Prostate gland (tissue), 2 donors: ENCODE measurements around the gene RYR2. TPM values are rescaled to one million over a fixed set of nuclear protein-coding genes. Genes with fewer than 3 reads are reported as not detected.

Experiments used
- DNase-seq: peaks from one replicate; pipeline ENCODE4 v3.0.0-alpha.2; 2019; ENCODE audit warnings: low spot score
- H3K27ac ChIP-seq, 2 donors: fragments of 200-600 bp; sonication (generic); 2 replicates each; pipeline ENCODE4 v1.5.1; 2017 to 2019
- H3K27me3 ChIP-seq: fragments of 200-600 bp; sonication (generic); replicated peaks from 2 replicates; pipeline ENCODE4 v1.5.1; 2019; ENCODE audit not compliant: insufficient read depth
- H3K36me3 ChIP-seq, 2 donors: fragments of 200-600 bp; sonication (generic); 1 replicate in 1 of 2; 2 replicates in 1 of 2; pipeline versions ENCODE4 v1.5.1 to v1.8.1; 2017 to 2019
- H3K4me1 ChIP-seq: fragments of 200-600 bp; sonication (generic); replicated peaks from 2 replicates; pipeline ENCODE4 v1.5.1; 2019
- H3K4me3 ChIP-seq, 2 donors: fragments of 200-600 bp; sonication (generic); 2 replicates each; pipeline ENCODE4 v1.5.1; 2017 to 2019
- H3K9me3 ChIP-seq: fragments of 200-600 bp; sonication (generic); 2 replicates; pipeline ENCODE4 v1.5.1; 2017
- POLR2A ChIP-seq: fragments of 450-650 bp; IDR thresholded peaks from one replicate; pipeline ENCODE4 v1.6.1; 2016; ENCODE audit warnings: antibody characterized with exemption, mild to moderate bottlenecking
- POLR2AphosphoS5 ChIP-seq: sonication (generic); formaldehyde crosslinking; IDR thresholded peaks from one replicate; pipeline ENCODE4 v1.6.1; 2017; ENCODE audit warnings: antibody characterized with exemption
- WGBS: methylation state at CpG from one replicate; pipeline ENCODE4 v1.1.5; 2018; 5-methylcytosine and 5-hydroxymethylcytosine counted together
- intact Hi-C: fragments of 100-400 bp; cut with DNase I; formaldehyde crosslinking; loops from one replicate; pipeline ENCODE4 v1.14.2; 2022
- total RNA-seq, 2 donors: library from RNA; depleted of rRNA; stranded (reverse); fragments of >200 nt; gene quantifications; one replicate each; pipeline ENCODE4 v1.1.0, GENCODE V29; 2016
- TF ChIP-seq, protein P1 (sequence below), 4 experiments: fragments of 200-600 bp in 2 of 4; fragments of 450-650 bp in 2 of 4; sonication (generic) in 2 of 4; IDR thresholded peaks; 1 replicate in 3 of 4; 2 replicates in 1 of 4; pipeline ENCODE4 v1.5.1; 2016 to 2019; ENCODE audit warnings: antibody characterized with exemption in 4 of 4, mild to moderate bottlenecking in 2 of 4, moderate library complexity in 2 of 4

RYR2 gene
- total RNA-seq, 2 donors from 2014 or later = 2.9 to 6.7 TPM

DNA sequence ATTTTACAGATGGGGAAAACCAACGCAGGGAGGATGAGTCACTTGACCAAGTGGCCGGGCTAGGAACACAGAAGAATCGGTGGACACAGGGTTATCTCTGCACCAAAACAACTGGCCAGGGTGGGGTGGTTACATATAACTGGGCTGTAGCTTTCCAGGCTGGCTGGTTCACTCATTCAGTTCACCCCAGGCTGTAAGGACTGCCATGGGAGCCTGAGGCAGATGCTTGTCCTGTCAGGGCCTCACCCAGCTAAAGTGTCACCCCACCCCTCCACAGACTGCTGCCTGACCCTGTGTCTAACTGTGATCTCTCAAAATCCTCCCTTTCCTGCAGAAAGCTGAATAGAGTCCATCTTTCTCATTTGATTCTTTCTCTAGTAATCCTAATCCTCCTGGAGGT, 387.3 kb downstream of the RYR2 start:
- no peak for DNase-seq
- 76% methylated on average over 3 of the region's 3 CpGs for WGBS
- intact Hi-C loops = no loop called here
- no peak overlapping the region for H3K4me3 ChIP-seq
- no peaks in the 10 kb centered on the region for H3K27me3 ChIP-seq
- no peaks in the 10 kb centered on the region for H3K36me3 ChIP-seq
- TF ChIP-seq POLR2AphosphoS5 (no peak), POLR2A (no peak)
- TF ChIP-seq, protein P1, sequence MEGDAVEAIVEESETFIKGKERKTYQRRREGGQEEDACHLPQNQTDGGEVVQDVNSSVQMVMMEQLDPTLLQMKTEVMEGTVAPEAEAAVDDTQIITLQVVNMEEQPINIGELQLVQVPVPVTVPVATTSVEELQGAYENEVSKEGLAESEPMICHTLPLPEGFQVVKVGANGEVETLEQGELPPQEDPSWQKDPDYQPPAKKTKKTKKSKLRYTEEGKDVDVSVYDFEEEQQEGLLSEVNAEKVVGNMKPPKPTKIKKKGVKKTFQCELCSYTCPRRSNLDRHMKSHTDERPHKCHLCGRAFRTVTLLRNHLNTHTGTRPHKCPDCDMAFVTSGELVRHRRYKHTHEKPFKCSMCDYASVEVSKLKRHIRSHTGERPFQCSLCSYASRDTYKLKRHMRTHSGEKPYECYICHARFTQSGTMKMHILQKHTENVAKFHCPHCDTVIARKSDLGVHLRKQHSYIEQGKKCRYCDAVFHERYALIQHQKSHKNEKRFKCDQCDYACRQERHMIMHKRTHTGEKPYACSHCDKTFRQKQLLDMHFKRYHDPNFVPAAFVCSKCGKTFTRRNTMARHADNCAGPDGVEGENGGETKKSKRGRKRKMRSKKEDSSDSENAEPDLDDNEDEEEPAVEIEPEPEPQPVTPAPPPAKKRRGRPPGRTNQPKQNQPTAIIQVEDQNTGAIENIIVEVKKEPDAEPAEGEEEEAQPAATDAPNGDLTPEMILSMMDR (IDR thresholded peaks at IDR 0.05) = no peak
- no peak overlapping the region for H3K27ac ChIP-seq
- H3K4me1 ChIP-seq = no peaks in the 10 kb centered on the region
- no peaks in the 10 kb centered on the region for H3K9me3 ChIP-seq

DNA sequence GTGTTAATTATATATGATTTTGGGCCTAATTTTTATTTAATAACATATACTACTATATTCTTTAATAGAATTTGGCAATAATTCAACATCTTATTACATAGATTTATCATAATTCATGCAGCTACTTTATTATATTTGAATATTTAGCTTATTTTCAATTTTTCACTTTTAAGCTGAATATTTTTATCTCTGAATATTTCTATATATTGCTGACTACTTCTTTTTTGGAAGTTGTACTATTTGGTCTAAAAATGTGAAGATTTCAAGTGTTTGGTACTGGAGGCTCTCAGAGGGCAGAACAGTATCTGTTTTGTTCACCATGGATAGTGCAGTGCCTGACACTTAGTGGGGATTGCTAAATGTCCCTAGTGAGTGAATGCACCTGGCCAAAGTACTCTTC, 389.5 kb downstream of the RYR2 start:
- no peaks in the 10 kb centered on the region for H3K27me3 ChIP-seq
- H3K9me3 ChIP-seq = no peaks in the 10 kb centered on the region
- H3K4me1 ChIP-seq = no peaks in the 10 kb centered on the region
- TF ChIP-seq POLR2AphosphoS5 = no peak
- TF ChIP-seq POLR2A = no peak
- TF ChIP-seq, protein P1 (IDR thresholded peaks at IDR 0.05) = no peak
- no peak overlapping the region for H3K27ac ChIP-seq
- no peaks in the 10 kb centered on the region for H3K36me3 ChIP-seq
- intact Hi-C loops = no loop called here
- DNase-seq = no peak
- no peak overlapping the region for H3K4me3 ChIP-seq

DNA sequence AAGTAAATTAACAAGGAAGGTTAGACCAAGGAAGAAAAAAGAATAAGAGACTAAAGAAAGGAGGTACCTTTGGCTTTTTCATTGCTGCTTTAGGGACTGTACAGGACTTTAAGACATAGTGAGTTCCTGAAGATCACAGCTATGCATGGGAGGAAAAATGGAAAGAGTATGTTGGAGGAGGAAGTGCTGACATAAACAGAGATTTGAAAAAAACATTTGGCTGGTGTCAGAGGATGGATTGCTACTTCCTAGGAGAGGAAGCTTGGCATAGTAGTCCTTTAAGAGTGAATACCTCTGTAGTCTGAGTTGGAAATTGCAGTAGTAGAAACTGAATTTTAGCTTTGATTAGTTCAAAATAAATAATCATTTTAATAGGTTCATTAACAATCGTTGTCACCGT, 398.4 kb downstream of the RYR2 start:
- Histone ChIP-seq H3K9me3 (no peaks in the 10 kb centered on the region), H3K27ac (no peak overlapping the region), H3K27me3 (no peaks in the 10 kb centered on the region), H3K4me3 (no peak overlapping the region), H3K4me1 (no peaks in the 10 kb centered on the region), H3K36me3 (no peaks in the 10 kb centered on the region)
- intact Hi-C loops = no loop called here
- 78% methylated on average over 2 of the region's 2 CpGs for WGBS
- TF ChIP-seq, protein P1 (IDR thresholded peaks at IDR 0.05) = no peak
- TF ChIP-seq POLR2AphosphoS5 = no peak
- no peak for TF ChIP-seq POLR2A
- DNase-seq = no peak

DNA sequence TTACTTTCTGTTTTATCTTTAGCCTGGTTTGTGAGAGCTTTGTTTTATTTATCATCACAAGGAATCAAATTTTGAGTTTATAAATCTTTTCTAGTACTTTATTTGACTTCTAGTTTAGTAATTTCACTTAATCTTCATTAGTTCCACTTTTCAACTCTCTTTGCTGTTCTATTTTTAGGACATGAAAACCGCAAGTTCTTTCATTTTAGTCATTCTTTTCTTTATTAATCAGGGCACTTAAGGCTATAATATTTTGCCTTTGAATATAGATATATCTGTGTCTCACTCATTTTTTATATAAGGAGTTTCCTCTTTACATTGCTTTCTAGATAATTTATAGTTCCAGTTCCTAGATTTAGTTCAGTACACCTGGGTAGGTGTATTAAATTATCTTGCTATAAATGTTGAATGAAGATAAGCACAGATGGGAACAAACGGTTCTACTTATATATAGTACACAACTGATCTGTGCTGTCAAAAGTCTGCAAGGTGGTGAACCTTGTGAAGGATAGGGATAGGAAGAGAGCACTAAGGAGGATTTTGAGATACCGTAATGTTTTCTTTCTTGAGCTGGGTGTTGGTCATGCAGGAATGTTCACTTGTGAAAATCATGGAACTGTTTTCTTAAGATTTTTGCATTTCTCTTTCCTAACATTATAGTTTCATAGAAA, 402.3 kb downstream of the RYR2 start:
- no peak overlapping the region for H3K27ac ChIP-seq
- DNase-seq = no peak
- H3K9me3 ChIP-seq = no peaks in the 10 kb centered on the region
- intact Hi-C loops = no loop called here
- 66% methylated on average over 3 of the region's 3 CpGs for WGBS
- H3K4me1 ChIP-seq = no peaks in the 10 kb centered on the region
- no peaks in the 10 kb centered on the region for H3K36me3 ChIP-seq
- TF ChIP-seq, protein P1 (IDR thresholded peaks at IDR 0.05) = no peak
- TF ChIP-seq POLR2A (no peak), POLR2AphosphoS5 (no peak)
- no peak overlapping the region for H3K4me3 ChIP-seq
- no peaks in the 10 kb centered on the region for H3K27me3 ChIP-seq

DNA sequence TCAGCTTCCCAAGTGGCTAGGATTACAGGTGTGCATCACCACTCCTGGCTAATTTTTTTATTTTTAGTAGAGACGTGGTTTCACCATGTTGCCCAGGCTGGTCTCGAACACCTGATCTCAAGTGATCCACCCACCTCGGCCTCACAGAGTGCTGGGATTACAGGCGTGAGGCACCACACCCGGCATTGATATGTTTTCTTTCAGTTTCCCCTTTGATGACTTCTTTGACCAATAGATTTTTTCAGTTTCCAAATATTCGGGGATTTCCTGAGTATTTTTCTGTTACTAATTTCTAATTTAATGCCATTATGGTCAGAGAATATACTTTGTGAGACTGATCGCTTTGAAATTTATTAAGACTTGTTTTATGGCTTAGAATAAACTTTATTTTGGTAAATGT, 406.1 kb downstream of the RYR2 start:
- TF ChIP-seq POLR2A (no peak), POLR2AphosphoS5 (no peak)
- TF ChIP-seq, protein P1 (IDR thresholded peaks at IDR 0.05) = no peak
- intact Hi-C loops = no loop called here

More for the DNA sequence above, 406.1 kb downstream of the RYR2 start:
- no peak for DNase-seq
- Histone ChIP-seq H3K4me1 (no peaks in the 10 kb centered on the region), H3K9me3 (no peaks in the 10 kb centered on the region), H3K36me3 (no peaks in the 10 kb centered on the region), H3K27ac (no peak overlapping the region), H3K27me3 (no peaks in the 10 kb centered on the region), H3K4me3 (no peak overlapping the region)
- WGBS = 88% methylated on average over 7 of the region's 7 CpGs
